Naive thymus-derived CD4-positive, alpha-beta T cell (primary cell): Measurements from ENCODE around the gene LNX1. TPM values are rescaled to one million over a fixed set of nuclear protein-coding genes. Genes with fewer than 3 reads are reported as not detected.

Experiments
- ATAC-seq: fragments of 150-1000 bp; cut with Tn5 transposase; 2 replicates; pipeline ENCODE4 v1.10.0; 2021; ENCODE audit warnings: mild to moderate bottlenecking, moderate library complexity
- CTCF ChIA-PET: fragments of 350-600 bp; sonication (Branson Sonifier 250); formaldehyde crosslinking; loops from one replicate; lab custom pipeline; 2021; ENCODE audit warnings: antibody characterized with exemption; lab: Charles Lee
- POLR2A ChIA-PET: fragments of 350-600 bp; sonication (Branson Sonifier 250); formaldehyde crosslinking; loops from one replicate; lab custom pipeline; 2021; ENCODE audit warnings: antibody characterized with exemption, inconsistent platforms; lab: Charles Lee
- DNase-seq, 9 donors: peaks; one replicate each; pipeline versions ENCODE4 v3.0.0 to v3.0.0-alpha.2; 2020 to 2022; ENCODE audit warnings: mixed read lengths in 1 of 9
- H3K27ac ChIP-seq: one replicate; pipeline ENCODE4 v1.7.0; 2013; ENCODE audit warnings: mild to moderate bottlenecking, low read depth, low read length, moderate library complexity
- H3K27me3 ChIP-seq, 2 donors: one replicate each; pipeline ENCODE4 v1.7.0; 2013; ENCODE audit warnings: low read length in 2 of 2, mild to moderate bottlenecking in 2 of 2, moderate library complexity in 2 of 2; ENCODE audit not compliant: control insufficient read depth in 2 of 2, insufficient read depth in 2 of 2
- H3K36me3 ChIP-seq, 3 experiments: 1 replicate in 2 of 3; 2 replicates in 1 of 3; pipeline ENCODE4 v1.7.0; 2013; ENCODE audit warnings: low read length in 3 of 3, mild to moderate bottlenecking in 3 of 3, moderate library complexity in 1 of 3; ENCODE audit not compliant: insufficient read depth in 3 of 3, control insufficient read depth in 2 of 3
- H3K4me1 ChIP-seq, 2 donors: one replicate each; pipeline ENCODE4 v1.7.0; 2013; ENCODE audit warnings: low read length in 2 of 2, mild to moderate bottlenecking in 2 of 2, moderate library complexity in 1 of 2; ENCODE audit not compliant: control insufficient read depth in 2 of 2, insufficient read depth in 2 of 2
- H3K4me3 ChIP-seq: 2 replicates; pipeline ENCODE4 v1.7.0; 2013; ENCODE audit warnings: mild to moderate bottlenecking, low read length
- H3K9me3 ChIP-seq, 3 experiments: 1 replicate in 2 of 3; 2 replicates in 1 of 3; pipeline ENCODE4 v1.7.0; 2013; ENCODE audit warnings: low read length in 3 of 3; ENCODE audit not compliant: control insufficient read depth in 2 of 3
- H3K27ac Mint-ChIP-seq, 9 donors: one replicate each; pipeline ENCODE4 v1.8.0; 2020 to 2022; ENCODE audit warnings: mixed read lengths in 9 of 9, mild to moderate bottlenecking in 8 of 9, moderate library complexity in 5 of 9, inconsistent platforms in 2 of 9
- H3K27me3 Mint-ChIP-seq, 5 donors: one replicate each; pipeline ENCODE4 v1.8.0; 2021 to 2022; ENCODE audit warnings: mixed read lengths in 5 of 5, mild to moderate bottlenecking in 1 of 5
- H3K36me3 Mint-ChIP-seq, 5 donors: one replicate each; pipeline ENCODE4 v1.8.0; 2020 to 2022; ENCODE audit warnings: mixed read lengths in 5 of 5, mild to moderate bottlenecking in 3 of 5, inconsistent platforms in 1 of 5
- H3K4me1 Mint-ChIP-seq, 7 donors: one replicate each; pipeline ENCODE4 v1.8.0; 2020 to 2022; ENCODE audit warnings: mixed read lengths in 7 of 7, mild to moderate bottlenecking in 3 of 7, inconsistent platforms in 1 of 7
- H3K4me3 Mint-ChIP-seq, 10 donors: one replicate each; pipeline ENCODE4 v1.8.0; 2020 to 2022; ENCODE audit warnings: mild to moderate bottlenecking in 10 of 10, mixed read lengths in 10 of 10, moderate library complexity in 6 of 10, inconsistent platforms in 2 of 10
- H3K9me3 Mint-ChIP-seq, 11 donors: one replicate each; pipeline ENCODE4 v1.8.0; 2020 to 2022; ENCODE audit warnings: mixed read lengths in 11 of 11, mild to moderate bottlenecking in 4 of 11, inconsistent platforms in 1 of 11, moderate library complexity in 1 of 11
- intact Hi-C, 2 donors: fragments of 100-400 bp; cut with micrococcal nuclease; formaldehyde crosslinking; loops; one replicate each; pipeline ENCODE4 v1.15.1; 2023
- polyA plus RNA-seq, 2 donors: library from polyadenylated mRNA; unstranded; fragments of 300-500 nt; fragmentation: Illumina TruSeq; gene quantifications; one replicate each; pipeline ENCODE4 v1.2.3, GENCODE V29; 2021
- total RNA-seq, 6 experiments: library from RNA in 5 of 6; stranded (reverse) in 5 of 6; gene quantifications; 1 replicate in 5 of 6; 2 replicates in 1 of 6; pipeline ENCODE4 v1.2.3 and lab custom pipeline; 2021 to 2026

The LNX1 gene
- total and polyA plus RNA-seq, 7 experiments from 2014 or later = 0.09 to 0.48 TPM; not detected in 5

DNA sequence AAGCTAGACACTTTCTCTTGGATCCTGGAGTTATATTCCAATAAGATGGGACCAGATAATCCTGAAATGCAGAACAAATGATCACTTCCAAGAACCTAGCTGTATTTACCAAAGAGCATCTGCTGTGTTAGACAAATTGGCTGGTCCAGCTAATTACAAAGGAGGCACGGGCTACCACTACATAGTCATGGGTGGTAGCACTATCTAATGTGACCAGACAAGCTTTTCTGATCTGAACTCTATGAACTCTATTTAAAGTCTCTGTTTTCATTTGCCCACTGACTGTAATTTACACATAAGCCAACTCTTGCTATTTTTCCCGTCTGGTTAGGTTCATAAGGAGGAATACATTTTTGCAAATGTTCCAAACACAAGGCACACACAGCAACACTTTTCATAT lies 34.6 kb downstream of the LNX1 start:
- no peaks in the 10 kb centered on the region for H3K36me3 Mint-ChIP-seq
- no peak for ATAC-seq
- peaks cover 4 to 18% (median 9%) of the 10 kb centered on the region in 5 donors for H3K27me3 Mint-ChIP-seq
- intact Hi-C loops = no loop called here
- H3K9me3 Mint-ChIP-seq = peaks cover 0 to under 1% (median 0%) of the 10 kb centered on the region in 11 donors
- no peaks in the 10 kb centered on the region for H3K36me3 ChIP-seq
- ChIA-PET POLR2A (no interaction called here), CTCF (no interaction called here)
- no peak overlapping the region for H3K27ac Mint-ChIP-seq
- no peaks in the 10 kb centered on the region for H3K27me3 ChIP-seq
- no peaks in the 10 kb centered on the region for H3K4me1 ChIP-seq
- DNase-seq = no peak
- no peak overlapping the region for H3K4me3 ChIP-seq
- no peak overlapping the region for H3K27ac ChIP-seq
- no peaks in the 10 kb centered on the region for H3K4me1 Mint-ChIP-seq
- H3K9me3 ChIP-seq = no peaks in the 10 kb centered on the region
- H3K4me3 Mint-ChIP-seq = no peak overlapping the region

DNA sequence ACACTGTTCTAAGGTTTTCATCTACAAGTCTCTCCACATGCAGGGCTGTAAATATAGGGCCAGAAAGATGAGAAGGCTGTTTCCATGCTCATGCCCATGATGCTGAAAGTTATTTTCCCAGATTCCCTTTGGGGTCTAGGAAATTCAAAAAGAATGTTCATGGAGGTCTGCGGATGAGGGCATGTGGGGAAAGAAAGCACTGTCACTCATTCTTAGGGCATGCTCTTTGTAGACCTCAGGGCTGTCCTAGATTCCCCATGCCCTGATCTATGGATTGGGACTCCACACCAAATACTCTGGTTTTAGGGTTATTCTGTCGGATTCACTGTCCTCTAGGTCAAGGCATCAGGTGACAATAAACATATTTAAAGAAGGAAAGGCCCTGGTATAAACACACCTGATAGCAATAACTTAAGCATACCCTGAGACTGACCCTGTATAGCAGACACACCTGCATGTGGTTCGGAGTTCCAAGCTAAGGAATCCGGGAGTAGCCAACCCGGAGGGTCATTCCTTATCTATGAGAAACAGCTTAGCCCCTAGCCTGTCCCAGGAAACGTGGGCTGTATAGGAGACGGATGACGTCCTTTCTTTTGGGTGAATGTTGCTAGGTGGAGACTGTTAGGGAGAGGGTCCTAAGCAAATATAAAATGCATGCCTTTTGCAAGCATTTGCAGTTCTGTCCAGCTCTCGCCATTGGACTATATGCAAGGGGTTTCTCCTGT lies 37.6 kb downstream of the LNX1 start:
- DNase-seq (no peak), ATAC-seq (no peak)
- Histone ChIP-seq H3K27ac (no peak overlapping the region), H3K4me1 (no peaks in the 10 kb centered on the region), H3K9me3 (no peaks in the 10 kb centered on the region), H3K4me3 (no peak overlapping the region), H3K27me3 (no peaks in the 10 kb centered on the region), H3K36me3 (no peaks in the 10 kb centered on the region)
- POLR2A ChIA-PET = no interaction called here
- no peak overlapping the region for H3K4me3 Mint-ChIP-seq
- no peaks in the 10 kb centered on the region for H3K4me1 Mint-ChIP-seq
- peaks cover 0 to 5% (median 2%) of the 10 kb centered on the region in 11 donors for H3K9me3 Mint-ChIP-seq
- H3K36me3 Mint-ChIP-seq = no peaks in the 10 kb centered on the region
- CTCF ChIA-PET = no interaction called here
- H3K27ac Mint-ChIP-seq = no peak overlapping the region
- peaks cover 6 to 15% (median 9%) of the 10 kb centered on the region in 5 donors for H3K27me3 Mint-ChIP-seq
- intact Hi-C loops = no loop called here

DNA sequence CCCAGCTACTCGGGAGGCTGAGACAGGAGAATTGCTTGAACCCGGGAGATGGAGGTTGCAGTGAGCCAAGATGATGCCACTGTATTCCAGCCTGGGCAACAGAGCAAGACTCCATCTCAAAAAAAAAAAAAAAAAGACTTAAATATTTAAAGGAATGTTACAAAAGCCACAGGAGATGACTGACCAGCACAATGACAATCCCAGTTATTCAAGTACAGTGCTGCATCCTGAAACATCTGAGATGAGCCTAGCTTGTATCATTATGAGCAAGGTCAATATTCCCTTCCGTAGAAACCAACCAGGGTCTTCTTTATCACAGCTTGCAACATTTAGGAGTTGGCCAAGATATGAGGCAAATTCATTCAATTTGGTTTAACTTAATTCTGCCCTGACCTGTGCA lies 38.6 kb downstream of the LNX1 start:
- no peaks in the 10 kb centered on the region for H3K4me1 Mint-ChIP-seq

DNA sequence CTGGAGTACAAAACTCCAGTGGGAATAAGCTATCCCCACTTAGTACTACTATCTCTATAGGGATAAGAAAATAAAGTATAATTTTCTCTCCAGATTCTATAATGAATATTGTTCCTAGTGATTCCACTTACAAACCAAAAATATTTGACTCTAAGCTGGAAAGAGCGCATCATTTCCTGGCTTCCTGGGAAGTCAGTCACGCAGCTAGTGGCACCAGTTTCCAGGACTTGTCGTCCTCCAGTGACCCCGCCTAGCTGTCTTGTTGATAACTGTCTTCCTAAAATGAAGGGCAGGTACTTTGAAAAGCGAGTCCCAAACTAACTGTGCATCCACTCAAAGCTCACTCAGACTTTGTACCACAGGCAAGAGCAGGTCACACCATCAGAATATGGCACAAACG lies 39.3 kb downstream of the LNX1 start:
- H3K9me3 ChIP-seq = no peaks in the 10 kb centered on the region
- H3K27me3 ChIP-seq = no peaks in the 10 kb centered on the region

More for the DNA sequence above, 38.6 kb downstream of the LNX1 start:
- intact Hi-C loops = no loop called here
- CTCF ChIA-PET = no interaction called here
- no peak overlapping the region for H3K27ac ChIP-seq
- no peak overlapping the region for H3K4me3 Mint-ChIP-seq
- H3K36me3 ChIP-seq = no peaks in the 10 kb centered on the region
- H3K27ac Mint-ChIP-seq = no peak overlapping the region
- no peak for ATAC-seq
- no peak overlapping the region for H3K4me3 ChIP-seq
- POLR2A ChIA-PET = no interaction called here
- no peaks in the 10 kb centered on the region for H3K4me1 ChIP-seq
- no peaks in the 10 kb centered on the region for H3K27me3 ChIP-seq
- peaks cover 6 to 20% (median 10%) of the 10 kb centered on the region in 5 donors for H3K27me3 Mint-ChIP-seq
- H3K36me3 Mint-ChIP-seq = no peaks in the 10 kb centered on the region
- H3K9me3 Mint-ChIP-seq = peaks cover 0 to 6% (median 2%) of the 10 kb centered on the region in 11 donors
- H3K9me3 ChIP-seq = no peaks in the 10 kb centered on the region
- no peak for DNase-seq

DNA sequence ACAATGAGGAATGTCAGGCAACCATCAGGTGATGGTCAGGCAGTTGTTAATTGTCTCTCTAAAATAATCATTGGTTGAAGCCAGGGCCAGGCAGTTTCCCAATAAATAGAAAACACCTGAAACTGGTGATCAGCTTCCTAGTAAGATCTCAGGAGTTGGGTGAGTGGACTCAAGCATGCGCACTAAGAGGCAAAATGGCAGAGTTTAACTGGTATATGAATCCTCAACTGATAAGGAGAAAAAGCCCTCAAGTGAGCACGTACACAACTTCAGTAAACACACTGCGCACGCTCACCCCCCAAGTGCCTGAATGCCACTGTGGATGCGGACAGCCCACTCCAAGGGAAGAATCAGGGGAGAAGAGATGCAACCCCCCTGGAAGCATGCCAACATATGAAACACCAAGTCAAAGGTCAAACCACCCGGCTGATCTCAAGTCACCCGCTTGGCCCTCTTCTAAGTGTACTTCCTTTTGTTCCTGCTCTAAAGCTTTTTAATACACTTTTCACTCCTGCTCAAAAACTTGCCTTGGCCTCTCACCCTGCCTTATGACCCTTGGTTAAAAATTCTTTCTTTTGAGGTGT lies 39.9 kb downstream of the LNX1 start:
- H3K27me3 ChIP-seq = no peaks in the 10 kb centered on the region
- Mint-ChIP-seq H3K4me3 (no peak overlapping the region), H3K4me1 (no peaks in the 10 kb centered on the region), H3K27ac (no peak overlapping the region), H3K36me3 (no peaks in the 10 kb centered on the region), H3K9me3 (peaks cover 0 to 7% (median 2%) of the 10 kb centered on the region in 11 donors), H3K27me3 (peaks cover 6 to 29% (median 10%) of the 10 kb centered on the region in 5 donors)
- H3K4me3 ChIP-seq = no peak overlapping the region
- DNase-seq (no peak), ATAC-seq (no peak)
- H3K27ac ChIP-seq = no peak overlapping the region
- ChIA-PET CTCF (no interaction called here), POLR2A (no interaction called here)
- H3K9me3 ChIP-seq = no peaks in the 10 kb centered on the region
- H3K36me3 ChIP-seq = no peaks in the 10 kb centered on the region
- intact Hi-C loops = no loop called here
- H3K4me1 ChIP-seq = no peaks in the 10 kb centered on the region

More for the DNA sequence above, 39.3 kb downstream of the LNX1 start:
- Mint-ChIP-seq H3K27ac (no peak overlapping the region), H3K36me3 (no peaks in the 10 kb centered on the region), H3K4me1 (no peaks in the 10 kb centered on the region), H3K4me3 (no peak overlapping the region), H3K9me3 (peaks cover 0 to 7% (median 2%) of the 10 kb centered on the region in 11 donors), H3K27me3 (peaks cover 6 to 28% (median 10%) of the 10 kb centered on the region in 5 donors)
- no peak overlapping the region for H3K4me3 ChIP-seq
- no peaks in the 10 kb centered on the region for H3K36me3 ChIP-seq
- ChIA-PET CTCF (no interaction called here), POLR2A (no interaction called here)
- ATAC-seq (no peak), DNase-seq (no peak)
- H3K4me1 ChIP-seq = no peaks in the 10 kb centered on the region
- H3K27ac ChIP-seq = no peak overlapping the region
- intact Hi-C loops = no loop called here

DNA sequence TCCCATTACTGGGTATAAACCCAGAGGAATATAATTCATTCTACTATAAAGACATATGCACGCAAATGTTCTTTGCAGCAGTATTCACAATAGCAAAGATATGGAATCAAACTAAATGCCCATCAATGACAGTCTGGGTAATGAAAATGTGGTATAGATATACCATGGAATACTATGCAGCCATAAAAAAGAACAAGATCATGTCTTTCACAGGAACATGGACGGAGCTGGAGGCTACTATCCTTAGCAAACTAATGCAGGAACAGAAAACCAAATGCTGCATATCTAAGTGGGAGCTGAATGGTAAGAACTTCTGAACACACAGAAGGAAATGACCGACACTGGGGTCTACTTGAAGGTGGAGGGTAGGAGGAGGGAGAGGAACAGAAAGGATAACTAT lies 42.6 kb downstream of the LNX1 start:
- H3K9me3 ChIP-seq = no peaks in the 10 kb centered on the region
- H3K27me3 ChIP-seq = no peaks in the 10 kb centered on the region
- no peak overlapping the region for H3K27ac ChIP-seq
- no peaks in the 10 kb centered on the region for H3K36me3 Mint-ChIP-seq
- CTCF ChIA-PET = no interaction called here
- H3K27ac Mint-ChIP-seq = no peak overlapping the region
- ATAC-seq (no peak), DNase-seq (no peak)
- no peaks in the 10 kb centered on the region for H3K4me1 Mint-ChIP-seq
- no peak overlapping the region for H3K4me3 ChIP-seq
- peaks cover 0 to 19% (median 8%) of the 10 kb centered on the region in 5 donors for H3K27me3 Mint-ChIP-seq
- intact Hi-C loops = no loop called here
- peaks cover 0 to 7% (median 2%) of the 10 kb centered on the region in 11 donors for H3K9me3 Mint-ChIP-seq
- POLR2A ChIA-PET = no interaction called here
- H3K36me3 ChIP-seq = no peaks in the 10 kb centered on the region
- no peak overlapping the region for H3K4me3 Mint-ChIP-seq
- no peaks in the 10 kb centered on the region for H3K4me1 ChIP-seq

DNA sequence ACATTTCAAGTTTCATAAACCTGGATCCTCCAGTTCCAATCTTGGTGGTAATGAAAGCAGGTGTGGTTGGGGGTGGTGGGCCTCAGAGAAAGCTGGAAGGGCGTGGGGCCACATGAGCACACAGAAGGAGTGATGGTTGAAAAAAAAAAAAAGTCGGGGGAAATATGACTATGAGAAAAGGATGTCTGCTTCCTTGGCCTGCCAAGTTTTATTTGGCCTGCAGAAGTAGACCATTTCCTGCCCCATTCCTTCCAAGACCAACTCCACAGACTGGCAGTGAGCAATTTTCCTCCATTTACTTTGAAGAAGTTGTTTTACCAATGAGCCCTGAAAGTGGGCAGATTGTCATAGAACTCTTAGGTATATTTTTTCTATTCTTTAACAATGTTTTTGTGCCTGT lies 43.3 kb downstream of the LNX1 start:
- DNase-seq (no peak), ATAC-seq (no peak)
- Mint-ChIP-seq H3K9me3 (peaks cover 0 to 7% (median 2%) of the 10 kb centered on the region in 11 donors), H3K36me3 (no peaks in the 10 kb centered on the region), H3K27me3 (peaks cover 0 to 19% (median 8%) of the 10 kb centered on the region in 5 donors), H3K4me3 (no peak overlapping the region), H3K4me1 (no peaks in the 10 kb centered on the region), H3K27ac (no peak overlapping the region)
- ChIA-PET POLR2A (no interaction called here), CTCF (no interaction called here)
- Histone ChIP-seq H3K27ac (no peak overlapping the region), H3K4me1 (no peaks in the 10 kb centered on the region), H3K27me3 (no peaks in the 10 kb centered on the region), H3K4me3 (no peak overlapping the region), H3K9me3 (no peaks in the 10 kb centered on the region), H3K36me3 (no peaks in the 10 kb centered on the region)
- intact Hi-C loops = no loop called here
